Ovary (tissue), 3 donors: ENCODE measurements around the gene BARD1.

ENCODE experiments used
- CTCF ChIP-seq, 3 donors: fragments of 450-650 bp in 2 of 3; fragments of 200-600 bp in 1 of 3; IDR thresholded peaks; one replicate each; pipeline versions ENCODE4 v1.5.1 to v1.8.0; 2016 to 2022; ENCODE audit warnings: antibody characterized with exemption in 3 of 3, mild to moderate bottlenecking in 1 of 3
- EP300 ChIP-seq: sonication (generic); formaldehyde crosslinking; IDR thresholded peaks from one replicate; pipeline ENCODE4 v1.6.1; 2017; ENCODE audit warnings: antibody characterized with exemption
- POLR2A ChIP-seq: fragments of 450-650 bp; IDR thresholded peaks from one replicate; pipeline ENCODE4 v1.6.1; 2017; ENCODE audit warnings: antibody characterized with exemption, mild to moderate bottlenecking, moderate library complexity
- donor health status: DM: no; HTN: no; CAD: no.

DNA sequence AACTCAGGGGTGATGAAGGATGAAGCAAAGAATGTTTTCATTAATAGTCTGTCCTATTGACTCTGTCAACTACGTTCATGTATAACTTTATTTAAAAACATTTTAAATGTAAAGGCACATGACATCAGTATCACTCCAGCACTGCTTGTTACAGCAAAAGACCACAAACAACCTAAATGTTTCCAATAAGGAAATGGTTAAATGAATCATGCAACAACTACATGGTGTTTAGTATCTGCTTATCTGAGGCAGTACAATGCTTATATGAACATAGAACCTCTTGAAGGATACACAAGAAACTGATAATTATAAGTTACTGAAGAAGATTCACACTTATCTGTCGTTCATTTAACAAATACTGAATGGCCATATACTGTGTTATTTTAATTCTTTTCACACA is 8.4 kb downstream of the BARD1 start:
- no peak for TF ChIP-seq CTCF (IDR thresholded peaks at IDR 0.05)
- no peak for TF ChIP-seq POLR2A
- TF ChIP-seq EP300 = no peak
